GM12878 (cell line): ENCODE data around the gene DDX46. TPM values are rescaled to one million over a fixed set of nuclear protein-coding genes. Genes with fewer than 3 reads are reported as not detected.

Source experiments
- ATAC-seq: fragments of 200-7000 bp; cut with Tn5 transposase; 3 replicates; pipeline ENCODE4 v1.9.1; 2020; ENCODE audit warnings: mild to moderate bottlenecking, moderate library complexity
- BruUV-seq: library from RNA; stranded (reverse); fragments of 400-500 nt; replicated peaks from 2 replicates; lab custom pipeline; 2021; lab: Mats Ljungman, UMichigan
- CTCF ChIA-PET: fragments of 300-600 bp; sonication (Branson Sonifier 250); formaldehyde crosslinking; extraction: SDS; loops from one replicate; lab custom pipeline; 2021; ENCODE audit warnings: inconsistent platforms; lab: Yijun Ruan, JAX
- POLR2A ChIA-PET: fragments of 350-600 bp; formaldehyde crosslinking; extraction: SDS; loops from one replicate; lab custom pipeline; 2021; ENCODE audit warnings: inconsistent platforms; lab: Charles Lee
- RAD21 ChIA-PET: fragments of 300-600 bp; sonication (Branson Sonifier 250); formaldehyde crosslinking; loops from one replicate; lab custom pipeline; 2023; ENCODE audit warnings: antibody characterized with exemption; ENCODE audit not compliant: unreplicated experiment; lab: Charles Lee
- SMC1A ChIA-PET: fragments of 300-600 bp; sonication (Branson Sonifier 250); formaldehyde crosslinking; loops from one replicate; lab custom pipeline; 2023; ENCODE audit not compliant: unreplicated experiment, uncharacterized antibody; lab: Charles Lee
- DNase-seq: peaks from one replicate; pipeline ENCODE4 v3.0.0-alpha.2; 2011; ENCODE audit warnings: low read depth, low spot score
- FAIRE-seq: peaks from 3 replicates; lab custom pipeline; 2011; peaks lifted over from hg19 to GRCh38; lab: Jason Lieb, UNC
- H2AFZ ChIP-seq: 2 replicates; pipeline ENCODE4 v1.6.0; 2011; ENCODE audit warnings: low read depth, low read length, control low read depth; ENCODE audit not compliant: control insufficient read depth
- H3K27ac ChIP-seq: 2 replicates; pipeline ENCODE4 v1.5.1; 2011; ENCODE audit warnings: control low read depth; ENCODE audit not compliant: control insufficient read depth, insufficient read depth
- H3K27me3 ChIP-seq, 2 experiments: replicated peaks in 1 of 2; 2 replicates each; pipeline versions ENCODE4 v1.6.0 to v1.6.1; 2011; ENCODE audit warnings: low read length in 1 of 2; ENCODE audit not compliant: control insufficient read depth in 2 of 2, insufficient read depth in 2 of 2
- H3K36me3 ChIP-seq, 2 experiments: 2 replicates each; pipeline ENCODE4 v1.5.1; 2011; ENCODE audit warnings: low read length in 1 of 2; ENCODE audit not compliant: control insufficient read depth in 2 of 2, insufficient read depth in 2 of 2
- H3K4me1 ChIP-seq: 2 replicates; pipeline ENCODE4 v1.6.1; 2011; ENCODE audit warnings: mild to moderate bottlenecking, low read length, moderate library complexity, mixed read lengths; ENCODE audit not compliant: control insufficient read depth, insufficient read depth
- H3K4me2 ChIP-seq: 2 replicates; pipeline ENCODE4 v1.6.0; 2011; ENCODE audit warnings: control low read depth; ENCODE audit not compliant: control insufficient read depth, insufficient read depth
- H3K4me3 ChIP-seq: fragments of 200-600 bp; sonication (generic); 2 replicates; pipeline ENCODE4 v1.5.1; 2016
- H3K79me2 ChIP-seq: 2 replicates; pipeline ENCODE4 v1.6.0; 2011; ENCODE audit warnings: low read length; ENCODE audit not compliant: control insufficient read depth, insufficient read depth
- H3K9ac ChIP-seq: 2 replicates; pipeline ENCODE4 v1.8.0; 2011; ENCODE audit warnings: low read length, control low read depth, mixed read lengths; ENCODE audit not compliant: control insufficient read depth, insufficient read depth
- H3K9me3 ChIP-seq: replicated peaks from 3 replicates; pipeline ENCODE4 v1.5.1; 2011; ENCODE audit warnings: mild to moderate bottlenecking, low read length; ENCODE audit not compliant: control insufficient read depth, insufficient read depth
- H4K20me1 ChIP-seq: 2 replicates; pipeline ENCODE4 v1.6.0; 2011; ENCODE audit not compliant: control insufficient read depth, insufficient read depth
- DPF2 ChIP-seq: fragments of 450-650 bp; IDR thresholded peaks from 2 replicates; pipeline ENCODE4 v1.6.1; 2017; ENCODE audit warnings: mild to moderate bottlenecking
- HDAC6 ChIP-seq: fragments of 200-600 bp; sonication (generic); IDR thresholded peaks from one replicate; pipeline ENCODE4 v1.8.0; 2017; ENCODE audit warnings: antibody characterized with exemption; ENCODE audit not compliant: unreplicated experiment
- MEF2A ChIP-seq: IDR thresholded peaks from 2 replicates; pipeline ENCODE4 v1.6.1; 2011; ENCODE audit warnings: low read depth, mild to moderate bottlenecking, low read length, moderate library complexity; ENCODE audit not compliant: insufficient read depth
- MYC ChIP-seq: IDR thresholded peaks from 2 replicates; pipeline ENCODE4 v1.6.1; 2011; ENCODE audit warnings: mild to moderate bottlenecking, low read length, moderate library complexity, inconsistent platforms; ENCODE audit not compliant: insufficient read depth, insufficient replicate concordance, insufficient read length, severe bottlenecking
- NBN ChIP-seq: fragments of 450-650 bp; IDR thresholded peaks from 2 replicates; pipeline ENCODE4 v1.6.1; 2016
- NFYB ChIP-seq: IDR thresholded peaks from 2 replicates; pipeline ENCODE4 v1.6.1; 2011; ENCODE audit warnings: low read depth, mild to moderate bottlenecking, low read length, improper control_type of control experiment, moderate library complexity; ENCODE audit not compliant: insufficient read depth
- RCOR1 ChIP-seq: conservative IDR thresholded peaks from 2 replicates; pipeline ENCODE4 v1.6.1; 2012; ENCODE audit warnings: low read depth, low read length, improper control_type of control experiment
- RUNX3 ChIP-seq: IDR thresholded peaks from 2 replicates; pipeline ENCODE4 v1.6.1; 2012; ENCODE audit warnings: low read length, inconsistent platforms
- SP1 ChIP-seq: IDR thresholded peaks from one replicate; pipeline ENCODE4 v1.6.1; 2011; ENCODE audit warnings: low read depth, low read length
- SRF ChIP-seq, 2 experiments: IDR thresholded peaks; 2 replicates each; pipeline ENCODE4 v1.6.1; 2011; ENCODE audit warnings: low read depth in 2 of 2, low read length in 2 of 2, mild to moderate bottlenecking in 1 of 2, moderate library complexity in 1 of 2
- STAT3 ChIP-seq: IDR thresholded peaks from 2 replicates; pipeline ENCODE4 v1.6.1; 2011; ENCODE audit warnings: low read depth, low read length, improper control_type of control experiment
- TCF3 ChIP-seq: IDR thresholded peaks from 2 replicates; pipeline ENCODE4 v1.6.1; 2012; ENCODE audit warnings: low read depth, mild to moderate bottlenecking, low read length, borderline replicate concordance; ENCODE audit not compliant: insufficient read depth
- ZSCAN29 ChIP-seq: fragments of 450-650 bp; IDR thresholded peaks from 2 replicates; pipeline ENCODE4 v1.6.1; 2017; ENCODE audit warnings: mild to moderate bottlenecking, moderate library complexity
- WGBS: methylation state at CpG from one replicate; pipeline ENCODE4 v1.1.6; 2016; ENCODE audit warnings: low lambda C conversion rate; ENCODE audit not compliant: insufficient replicate concordance, insufficient coverage; ENCODE audit errors: missing lambda C conversion rate; 5-methylcytosine and 5-hydroxymethylcytosine counted together
- in situ Hi-C: fragments of 300-500 bp; cut with MboI; formaldehyde crosslinking; loops from 9 replicates; pipeline ENCODE4 v1.14.3; 2018; ENCODE audit warnings: mixed read lengths
- intact Hi-C: fragments of 100-400 bp; cut with micrococcal nuclease; formaldehyde crosslinking; loops from one replicate; pipeline ENCODE4 v1.14.2; 2022; ENCODE audit not compliant: unreplicated experiment
- polyA plus RNA-seq, 11 experiments: library from polyadenylated mRNA; depleted of rRNA in 4 of 11; unstranded in 6 of 11; stranded (reverse) in 5 of 11; fragments of >200 nt; fragmentation: Nextera tagmentation in 4 of 11; fragmentation: Illumina TruSeq in 1 of 11; extraction: Ambion mirVana in 4 of 11; extraction: Trizol in 1 of 11; gene quantifications; 1 replicate in 1 of 11; 2 replicates in 10 of 11; pipeline versions ENCODE4 v1.2.1 to v1.2.3, GENCODE V29; 2011 to 2016; ENCODE audit warnings: inconsistent platforms in 2 of 11, missing spikeins in 2 of 11, low read depth in 1 of 11
- total RNA-seq, 4 experiments: library from RNA; depleted of rRNA in 3 of 4; stranded (reverse); fragments of >200 nt in 3 of 4; fragmentation: Illumina TruSeq in 1 of 4; extraction: Trizol in 1 of 4; gene quantifications; 2 replicates each; pipeline versions ENCODE4 v1.2.1 to v1.2.3, GENCODE V29; 2013 to 2021
- TF ChIP-seq, protein P1 (sequence below): fragments of 450-650 bp; IDR thresholded peaks from 2 replicates; pipeline ENCODE4 v1.6.1; 2018; ENCODE audit warnings: borderline replicate concordance, mild to moderate bottlenecking; ENCODE audit not compliant: partially characterized antibody

The DDX46 gene
- total and polyA plus RNA-seq, 10 of the 15 experiments (the other 5 are each of a cell fraction or from before 2014, with no cell fraction given): 23.0 to 77.1 (median 42.2) TPM

DNA sequence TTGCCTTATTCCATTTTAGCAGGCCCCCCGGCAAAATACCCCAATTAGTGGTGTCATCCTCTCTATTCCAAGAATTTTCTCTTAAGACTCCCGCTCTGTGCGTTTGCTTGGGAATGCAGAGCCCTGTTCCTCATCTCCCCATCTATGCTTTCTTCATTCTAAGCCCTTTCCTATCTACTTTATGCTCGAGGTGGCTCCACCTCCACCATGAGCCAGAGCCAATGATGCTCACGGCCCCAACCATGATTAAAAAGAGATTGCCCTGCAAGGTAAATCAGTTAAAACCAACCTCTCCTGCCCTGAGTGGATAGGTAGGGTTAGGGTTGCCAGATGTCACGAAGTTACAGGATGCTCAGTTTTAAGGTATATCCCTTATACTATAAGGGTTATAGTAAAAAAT lies 114.9 kb downstream of the DDX46 start:
- Histone ChIP-seq H2AFZ (peak overlapping the region; percentile 66), H3K9me3 (no peaks in the 10 kb centered on the region), H3K36me3 (no peaks in the 10 kb centered on the region), H3K79me2 (peaks cover 36% of the 10 kb centered on the region), H3K27me3 (no peaks in the 10 kb centered on the region), H4K20me1 (no peaks in the 10 kb centered on the region), H3K4me2 (peak overlapping the region; percentile 69), H3K9ac (peak overlapping the region; percentile 83), H3K4me3 (peak overlapping the region; percentile 83; the same call in 1 of the 2 replicates), H3K27ac (peak overlapping the region; percentile 88), H3K4me1 (peaks cover 18% of the 10 kb centered on the region)
- DNase-seq (no peak), FAIRE-seq (no peak), ATAC-seq (no peak)
- in situ Hi-C loops: no loop called here
- WGBS: 59% methylated on average over 6 of the region's 6 CpGs
- TF ChIP-seq STAT3: no peak
- no peak for TF ChIP-seq DPF2
- no peak for TF ChIP-seq MYC
- TF ChIP-seq SRF (IDR thresholded peaks at IDR 0.05; ENCODE audit: low read depth in 2 of 2, low read length in 2 of 2): no peak
- TF ChIP-seq HDAC6: no peak
- TF ChIP-seq RUNX3: no peak
- TF ChIP-seq NBN: no peak
- TF ChIP-seq SP1: no peak
- no peak for TF ChIP-seq RCOR1
- TF ChIP-seq NFYB: no peak
- TF ChIP-seq ZSCAN29: no peak
- TF ChIP-seq TCF3: no peak
- no peak for TF ChIP-seq MEF2A
- TF ChIP-seq, protein P1, sequence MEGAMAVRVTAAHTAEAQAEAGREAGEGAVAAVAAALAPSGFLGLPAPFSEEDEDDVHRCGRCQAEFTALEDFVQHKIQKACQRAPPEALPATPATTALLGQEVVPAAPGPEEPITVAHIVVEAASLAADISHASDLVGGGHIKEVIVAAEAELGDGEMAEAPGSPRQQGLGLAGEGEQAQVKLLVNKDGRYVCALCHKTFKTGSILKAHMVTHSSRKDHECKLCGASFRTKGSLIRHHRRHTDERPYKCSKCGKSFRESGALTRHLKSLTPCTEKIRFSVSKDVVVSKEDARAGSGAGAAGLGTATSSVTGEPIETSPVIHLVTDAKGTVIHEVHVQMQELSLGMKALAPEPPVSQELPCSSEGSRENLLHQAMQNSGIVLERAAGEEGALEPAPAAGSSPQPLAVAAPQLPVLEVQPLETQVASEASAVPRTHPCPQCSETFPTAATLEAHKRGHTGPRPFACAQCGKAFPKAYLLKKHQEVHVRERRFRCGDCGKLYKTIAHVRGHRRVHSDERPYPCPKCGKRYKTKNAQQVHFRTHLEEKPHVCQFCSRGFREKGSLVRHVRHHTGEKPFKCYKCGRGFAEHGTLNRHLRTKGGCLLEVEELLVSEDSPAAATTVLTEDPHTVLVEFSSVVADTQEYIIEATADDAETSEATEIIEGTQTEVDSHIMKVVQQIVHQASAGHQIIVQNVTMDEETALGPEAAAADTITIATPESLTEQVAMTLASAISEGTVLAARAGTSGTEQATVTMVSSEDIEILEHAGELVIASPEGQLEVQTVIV: no peak
- intact Hi-C loops: no loop called here
- CTCF ChIA-PET: interaction anchor here (0.9 to 1.9 kb wide), 6 partner anchors 16 to 134 kb away, joined by 3 to 9 read pairs (median 4); no protein-coding TSS in a partner anchor
- SMC1A ChIA-PET: interaction anchor here (1.0 to 2.5 kb wide), 3 partner anchors 10 to 32 kb away, joined by 3 to 9 read pairs (median 8); partner anchors contain the start of gene PCBD2
- BruUV-seq: no TSS peak
- RAD21 ChIA-PET: interaction anchor here (0.9 to 1.6 kb wide), 5 partner anchors 22 to 137 kb away, joined by 3 to 10 read pairs (median 3); partner anchors contain the start of gene PCBD2
- POLR2A ChIA-PET: interaction anchor here (0.5 to 2.5 kb wide), 7 partner anchors 11 to 35 kb away, joined by 3 to 9 read pairs (median 4); partner anchors contain the start of genes C5orf24 and PCBD2
